GM18526 (cell line): ENCODE data around the gene DRGX.

Experiments used
- POLR2A ChIP-seq: IDR thresholded peaks from 3 replicates; pipeline ENCODE4 v1.6.1; 2011; ENCODE audit not compliant: insufficient read length; ENCODE audit errors: extremely low read depth

Gene DRGX

GRCh38 chr10:49395741-49396665 is at the start of gene DRGX:
DRGX (minus strand) TSS chr10:49396089; CDS start chr10:49395440, 649 bp downstream.
- no peak for TF ChIP-seq POLR2A

DNA sequence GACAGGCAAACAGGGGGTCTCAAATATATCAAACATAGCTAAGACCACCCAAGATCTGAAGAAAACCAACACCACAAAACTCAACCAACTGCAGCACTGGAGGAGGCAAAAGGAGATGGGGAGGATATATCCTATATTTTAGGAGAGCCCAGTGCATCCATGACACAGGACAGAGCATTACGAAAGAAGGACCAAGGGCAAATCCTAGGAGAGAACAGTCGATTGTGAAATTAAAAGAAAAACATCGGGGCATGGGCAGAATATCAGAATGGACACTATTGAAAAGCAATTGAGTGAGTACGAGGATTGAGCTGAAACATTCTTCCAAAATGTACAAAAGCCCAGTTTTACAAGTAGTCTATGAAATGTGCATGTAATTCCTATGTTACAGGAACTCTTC is 48.5 kb upstream of the DRGX start:
- TF ChIP-seq POLR2A = no peak

DNA sequence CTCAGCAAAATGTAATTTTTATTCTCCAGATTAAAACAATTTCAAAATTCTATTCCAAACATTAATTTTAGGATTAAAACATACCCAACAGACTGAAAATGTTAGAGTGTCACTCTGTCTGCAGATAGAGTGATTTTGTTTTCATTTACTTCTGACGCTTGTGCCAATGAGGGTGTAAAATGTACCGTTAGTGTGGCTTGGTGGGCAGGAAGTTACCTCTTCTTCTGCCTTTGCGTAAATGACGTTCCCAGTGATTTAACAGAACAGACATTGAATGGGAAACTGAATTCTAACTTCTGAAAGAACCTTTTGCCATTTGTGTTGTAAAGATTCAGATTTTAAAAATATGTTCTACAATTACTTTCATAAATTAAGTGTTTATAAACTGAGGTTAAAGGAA is 47.0 kb upstream of the DRGX start:
- TF ChIP-seq POLR2A = no peak

GRCh38 chr10:49441488-49442476 is 45.9 kb upstream of the DRGX start:
- TF ChIP-seq POLR2A = no peak

GRCh38 chr10:49435225-49435624 is 39.3 kb upstream of the DRGX start:
- no peak for TF ChIP-seq POLR2A

DNA sequence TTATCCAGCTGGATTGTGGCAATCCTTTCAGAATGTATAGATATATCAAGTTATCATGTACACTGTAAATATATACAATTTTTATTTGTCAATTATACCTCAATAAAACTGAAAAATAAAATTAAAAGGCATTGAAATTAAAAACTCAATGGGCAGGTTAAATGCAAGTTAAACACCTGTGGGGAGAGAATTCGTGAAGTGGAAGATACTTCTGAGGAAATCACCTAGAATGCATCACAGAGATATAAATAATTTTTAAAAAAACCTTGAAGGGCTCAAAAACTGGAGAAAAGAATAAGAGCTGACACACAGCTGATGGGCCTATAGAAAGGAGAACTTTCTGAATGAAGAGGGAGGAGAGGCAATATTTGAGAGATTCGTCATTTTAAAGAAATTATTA is 37.2 kb upstream of the DRGX start:
- no peak for TF ChIP-seq POLR2A

- no peak for TF ChIP-seq POLR2A
Measured at GRCh38 chr10:49431426-49431825, 35.5 kb upstream of the DRGX start.

- TF ChIP-seq POLR2A = no peak
Measured at GRCh38 chr10:49429458-49429857, 33.6 kb upstream of the DRGX start.

GRCh38 chr10:49426490-49427360 is 30.8 kb upstream of the DRGX start:
- no peak for TF ChIP-seq POLR2A

DNA sequence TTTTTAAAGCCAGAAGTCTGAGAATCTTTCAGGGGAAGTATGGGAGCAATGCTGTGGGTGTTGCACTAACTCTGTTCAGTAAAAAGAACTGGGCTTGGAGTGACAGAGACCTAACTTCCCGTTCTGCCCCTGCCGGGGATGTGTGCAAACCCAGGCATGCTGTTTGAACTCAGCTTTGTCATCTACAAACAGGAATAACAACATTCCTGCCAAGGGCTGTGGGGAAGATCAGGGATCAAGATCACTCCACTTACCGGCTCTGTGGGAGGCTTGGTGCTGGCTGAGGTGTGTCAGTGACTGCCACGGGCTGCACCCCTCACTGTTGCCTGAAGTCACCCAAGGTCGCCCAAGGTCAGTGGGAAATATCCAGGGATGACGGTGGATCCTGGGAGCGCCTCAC is 23.1 kb upstream of the DRGX start:
- TF ChIP-seq POLR2A = no peak

DNA sequence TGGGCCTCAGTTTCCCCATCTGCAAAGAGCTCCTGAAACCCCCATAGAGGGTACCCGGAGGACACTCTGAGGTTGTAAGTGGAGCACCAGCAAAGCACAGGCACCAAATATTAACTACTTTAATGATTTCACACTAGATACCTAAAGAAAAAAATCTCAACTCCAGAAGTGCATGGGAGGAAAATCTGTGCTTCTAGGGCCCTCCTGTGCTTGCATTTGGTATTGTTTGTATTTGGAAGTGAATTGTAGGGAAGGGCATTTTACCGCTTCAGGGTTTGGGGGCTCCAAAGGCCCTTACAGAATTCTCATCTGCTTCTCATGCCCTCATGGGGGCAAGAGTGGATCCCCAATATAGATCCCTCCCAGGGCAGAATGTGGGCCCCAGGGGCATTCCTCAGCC is 22.4 kb upstream of the DRGX start:
- no peak for TF ChIP-seq POLR2A

- no peak for TF ChIP-seq POLR2A
Measured at GRCh38 chr10:49418053-49418326, 22.1 kb upstream of the DRGX start.

GRCh38 chr10:49417311-49418052 is 21.6 kb upstream of the DRGX start:
- TF ChIP-seq POLR2A = no peak

DNA sequence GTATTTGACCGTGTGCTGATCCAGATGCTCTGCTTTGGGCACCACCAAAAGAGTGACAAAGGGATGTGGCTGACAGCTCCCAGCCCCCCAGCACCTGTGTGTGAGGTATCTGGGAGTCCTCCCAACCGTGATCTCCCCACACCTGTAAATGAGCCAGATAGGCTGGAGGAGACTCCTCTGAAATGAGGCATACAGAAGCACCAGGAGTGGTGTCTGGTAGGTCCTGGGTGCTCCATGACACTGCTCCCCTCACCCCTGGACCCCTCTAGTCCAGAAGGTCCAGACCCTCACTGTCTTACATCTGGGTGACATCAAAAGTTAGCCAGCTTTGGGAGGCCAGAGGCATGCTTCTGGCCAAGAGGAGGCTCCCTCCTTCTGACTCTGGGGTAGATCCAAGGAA is 20.0 kb upstream of the DRGX start:
- TF ChIP-seq POLR2A = no peak
